ENCODE results near the gene STOML3. TPM values are rescaled to one million over a fixed set of nuclear protein-coding genes. Genes with fewer than 3 reads are reported as not detected.
"Not testable (repeated sequence)": the region's sequence is repeated elsewhere in the genome, so short reads cannot be mapped to it uniquely, and the experiment has no call there.

The STOML3 gene
- total RNA-seq, 1 experiment from 2014 or later = not detected

- Histone ChIP-seq H3K4me3 (ENCODE audit: insufficient read depth, low read depth, low read length) (no peak overlapping the region), H3K27me3 (ENCODE audit: control insufficient read depth, insufficient read depth, low read length) (no peaks in the 10 kb centered on the region), H3K36me3 (replicated peaks; ENCODE audit: control insufficient read depth, insufficient read depth, low read length) (peaks cover 45% of the 10 kb centered on the region)
- peak; percentile 17 for DNase-seq
These were observed 26.2 kb upstream of the STOML3 start for GRCh38 chr13:39016787-39017186.

GRCh38 chr13:39016087-39016486, 25.5 kb upstream of the STOML3 start:
- Histone ChIP-seq H3K4me3 (ENCODE audit: insufficient read depth, low read depth, low read length) (no peak overlapping the region), H3K27me3 (ENCODE audit: control insufficient read depth, insufficient read depth, low read length) (no peaks in the 10 kb centered on the region), H3K36me3 (replicated peaks; ENCODE audit: control insufficient read depth, insufficient read depth, low read length) (peaks cover 47% of the 10 kb centered on the region)
- no peak for DNase-seq

GRCh38 chr13:39013462-39013861, 22.8 kb upstream of the STOML3 start:
- H3K4me3 ChIP-seq (ENCODE audit: insufficient read depth, low read depth, low read length) = no peak overlapping the region
- DNase-seq = no peak
- H3K36me3 ChIP-seq (replicated peaks; ENCODE audit: control insufficient read depth, insufficient read depth, low read length) = peaks cover 43% of the 10 kb centered on the region
- no peaks in the 10 kb centered on the region for H3K27me3 ChIP-seq (ENCODE audit: control insufficient read depth, insufficient read depth, low read length)

GRCh38 chr13:39012608-39013007, 22.0 kb upstream of the STOML3 start:
- H3K4me3 ChIP-seq (ENCODE audit: insufficient read depth, low read depth, low read length) = no peak overlapping the region
- peak; percentile 59 for DNase-seq
- H3K27me3 ChIP-seq (ENCODE audit: control insufficient read depth, insufficient read depth, low read length) = no peaks in the 10 kb centered on the region
- peaks cover 40% of the 10 kb centered on the region for H3K36me3 ChIP-seq (replicated peaks; ENCODE audit: control insufficient read depth, insufficient read depth, low read length)

- DNase-seq; H3K36me3 ChIP-seq (replicated peaks; ENCODE audit: control insufficient read depth, insufficient read depth, low read length); H3K27me3 ChIP-seq (ENCODE audit: control insufficient read depth, insufficient read depth, low read length): not testable (repeated sequence)
- H3K4me3 ChIP-seq (ENCODE audit: insufficient read depth, low read depth, low read length) = peak overlapping the region; percentile 18
These were observed 15.9 kb upstream of the STOML3 start for GRCh38 chr13:39006371-39007111.

GRCh38 chr13:38998739-38999138, 8.1 kb upstream of the STOML3 start:
- H3K4me3 ChIP-seq (ENCODE audit: insufficient read depth, low read depth, low read length) = no peak overlapping the region
- H3K36me3 ChIP-seq (replicated peaks; ENCODE audit: control insufficient read depth, insufficient read depth, low read length) = no peaks in the 10 kb centered on the region
- no peaks in the 10 kb centered on the region for H3K27me3 ChIP-seq (ENCODE audit: control insufficient read depth, insufficient read depth, low read length)
- DNase-seq = no peak

- Histone ChIP-seq H3K36me3 (replicated peaks; ENCODE audit: control insufficient read depth, insufficient read depth, low read length) (no peaks in the 10 kb centered on the region), H3K27me3 (ENCODE audit: control insufficient read depth, insufficient read depth, low read length) (no peaks in the 10 kb centered on the region), H3K4me3 (ENCODE audit: insufficient read depth, low read depth, low read length) (no peak overlapping the region)
- DNase-seq = no peak
These were observed 2.8 kb upstream of the STOML3 start for GRCh38 chr13:38993381-38993780.

- DNase-seq = no peak
- Histone ChIP-seq H3K4me3 (ENCODE audit: insufficient read depth, low read depth, low read length) (no peak overlapping the region), H3K27me3 (ENCODE audit: control insufficient read depth, insufficient read depth, low read length) (no peaks in the 10 kb centered on the region), H3K36me3 (replicated peaks; ENCODE audit: control insufficient read depth, insufficient read depth, low read length) (no peaks in the 10 kb centered on the region)
These were observed 9.5 kb downstream of the STOML3 start for GRCh38 chr13:38981096-38981495.

GRCh38 chr13:38980750-38981078, 9.9 kb downstream of the STOML3 start:
- no peak for DNase-seq
- no peaks in the 10 kb centered on the region for H3K27me3 ChIP-seq (ENCODE audit: control insufficient read depth, insufficient read depth, low read length)
- H3K36me3 ChIP-seq (replicated peaks; ENCODE audit: control insufficient read depth, insufficient read depth, low read length) = no peaks in the 10 kb centered on the region
- no peak overlapping the region for H3K4me3 ChIP-seq (ENCODE audit: insufficient read depth, low read depth, low read length)

GRCh38 chr13:38979891-38980749, 10.5 kb downstream of the STOML3 start:
- peak; percentile 8 for DNase-seq
- no peaks in the 10 kb centered on the region for H3K36me3 ChIP-seq (replicated peaks; ENCODE audit: control insufficient read depth, insufficient read depth, low read length)
- H3K27me3 ChIP-seq (ENCODE audit: control insufficient read depth, insufficient read depth, low read length) = no peaks in the 10 kb centered on the region
- no peak overlapping the region for H3K4me3 ChIP-seq (ENCODE audit: insufficient read depth, low read depth, low read length)

- DNase-seq = no peak
- Histone ChIP-seq H3K36me3 (replicated peaks; ENCODE audit: control insufficient read depth, insufficient read depth, low read length) (no peaks in the 10 kb centered on the region), H3K27me3 (ENCODE audit: control insufficient read depth, insufficient read depth, low read length) (no peaks in the 10 kb centered on the region), H3K4me3 (ENCODE audit: insufficient read depth, low read depth, low read length) (no peak overlapping the region)
These were observed 20.1 kb downstream of the STOML3 start for GRCh38 chr13:38970380-38971051.

- H3K27me3 ChIP-seq (ENCODE audit: control insufficient read depth, insufficient read depth, low read length) = no peaks in the 10 kb centered on the region
- no peaks in the 10 kb centered on the region for H3K36me3 ChIP-seq (replicated peaks; ENCODE audit: control insufficient read depth, insufficient read depth, low read length)
- no peak overlapping the region for H3K4me3 ChIP-seq (ENCODE audit: insufficient read depth, low read depth, low read length)
- DNase-seq = no peak
These were observed 21.4 kb downstream of the STOML3 start for GRCh38 chr13:38969187-38969586.

GRCh38 chr13:38967446-38967845, 23.2 kb downstream of the STOML3 start:
- no peaks in the 10 kb centered on the region for H3K27me3 ChIP-seq (ENCODE audit: control insufficient read depth, insufficient read depth, low read length)
- no peak overlapping the region for H3K4me3 ChIP-seq (ENCODE audit: insufficient read depth, low read depth, low read length)
- H3K36me3 ChIP-seq (replicated peaks; ENCODE audit: control insufficient read depth, insufficient read depth, low read length) = no peaks in the 10 kb centered on the region
- DNase-seq = no peak

- Histone ChIP-seq H3K4me3 (ENCODE audit: insufficient read depth, low read depth, low read length) (no peak overlapping the region), H3K36me3 (replicated peaks; ENCODE audit: control insufficient read depth, insufficient read depth, low read length) (no peaks in the 10 kb centered on the region), H3K27me3 (ENCODE audit: control insufficient read depth, insufficient read depth, low read length) (no peaks in the 10 kb centered on the region)
- no peak for DNase-seq
These were observed 25.4 kb downstream of the STOML3 start for GRCh38 chr13:38965281-38965680.

GRCh38 chr13:38960175-38960574, 30.5 kb downstream of the STOML3 start:
- H3K27me3 ChIP-seq (ENCODE audit: control insufficient read depth, insufficient read depth, low read length) = no peaks in the 10 kb centered on the region
- H3K4me3 ChIP-seq (ENCODE audit: insufficient read depth, low read depth, low read length) = no peak overlapping the region
- no peak for DNase-seq

More at GRCh38 chr13:38960175-38960574, 30.5 kb downstream of the STOML3 start:
- no peaks in the 10 kb centered on the region for H3K36me3 ChIP-seq (replicated peaks; ENCODE audit: control insufficient read depth, insufficient read depth, low read length)
